ENCODE measurements around the gene TPST2.

GRCh38 chr22:26541167-26541819, 48.6 kb downstream of the TPST2 start:
- TF ChIP-seq ZFX (IDR thresholded peaks at IDR 0.05), result no peak
- TF ChIP-seq CTCF (IDR thresholded peaks at IDR 0.05 in 2 of 3, conservative IDR thresholded peaks at IDR 0.05 in 1 of 3; ENCODE audit: borderline replicate concordance in 1 of 3, insufficient read depth in 1 of 3, low read depth in 2 of 3, low read length in 2 of 3), result no peak
- TF ChIP-seq EZH2 (IDR thresholded peaks at IDR 0.05), result no peak
- no peak for TF ChIP-seq POLR2AphosphoS5 (IDR thresholded peaks at IDR 0.05; ENCODE audit: low read depth, low read length)
- TF ChIP-seq YY1 (IDR thresholded peaks at IDR 0.05; ENCODE audit: extremely low read depth, insufficient replicate concordance, low read depth, low read length), result no peak
- TF ChIP-seq POLR2A (IDR thresholded peaks at IDR 0.05; ENCODE audit: borderline replicate concordance, extremely low read depth, insufficient read depth, insufficient read length), result no peak
- no peak for TF ChIP-seq TCF7L2 (IDR thresholded peaks at IDR 0.05; ENCODE audit: borderline replicate concordance, extremely low read depth, insufficient read depth, insufficient read length)
- TF ChIP-seq, protein P1, sequence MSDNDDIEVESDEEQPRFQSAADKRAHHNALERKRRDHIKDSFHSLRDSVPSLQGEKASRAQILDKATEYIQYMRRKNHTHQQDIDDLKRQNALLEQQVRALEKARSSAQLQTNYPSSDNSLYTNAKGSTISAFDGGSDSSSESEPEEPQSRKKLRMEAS (IDR thresholded peaks at IDR 0.05), result no peak
- no peak for TF ChIP-seq RAD21 (IDR thresholded peaks at IDR 0.05; ENCODE audit: low read depth)
- TF ChIP-seq ELF1 (IDR thresholded peaks at IDR 0.05; ENCODE audit: borderline replicate concordance, low read depth), result no peak
- TF ChIP-seq, protein P2, sequence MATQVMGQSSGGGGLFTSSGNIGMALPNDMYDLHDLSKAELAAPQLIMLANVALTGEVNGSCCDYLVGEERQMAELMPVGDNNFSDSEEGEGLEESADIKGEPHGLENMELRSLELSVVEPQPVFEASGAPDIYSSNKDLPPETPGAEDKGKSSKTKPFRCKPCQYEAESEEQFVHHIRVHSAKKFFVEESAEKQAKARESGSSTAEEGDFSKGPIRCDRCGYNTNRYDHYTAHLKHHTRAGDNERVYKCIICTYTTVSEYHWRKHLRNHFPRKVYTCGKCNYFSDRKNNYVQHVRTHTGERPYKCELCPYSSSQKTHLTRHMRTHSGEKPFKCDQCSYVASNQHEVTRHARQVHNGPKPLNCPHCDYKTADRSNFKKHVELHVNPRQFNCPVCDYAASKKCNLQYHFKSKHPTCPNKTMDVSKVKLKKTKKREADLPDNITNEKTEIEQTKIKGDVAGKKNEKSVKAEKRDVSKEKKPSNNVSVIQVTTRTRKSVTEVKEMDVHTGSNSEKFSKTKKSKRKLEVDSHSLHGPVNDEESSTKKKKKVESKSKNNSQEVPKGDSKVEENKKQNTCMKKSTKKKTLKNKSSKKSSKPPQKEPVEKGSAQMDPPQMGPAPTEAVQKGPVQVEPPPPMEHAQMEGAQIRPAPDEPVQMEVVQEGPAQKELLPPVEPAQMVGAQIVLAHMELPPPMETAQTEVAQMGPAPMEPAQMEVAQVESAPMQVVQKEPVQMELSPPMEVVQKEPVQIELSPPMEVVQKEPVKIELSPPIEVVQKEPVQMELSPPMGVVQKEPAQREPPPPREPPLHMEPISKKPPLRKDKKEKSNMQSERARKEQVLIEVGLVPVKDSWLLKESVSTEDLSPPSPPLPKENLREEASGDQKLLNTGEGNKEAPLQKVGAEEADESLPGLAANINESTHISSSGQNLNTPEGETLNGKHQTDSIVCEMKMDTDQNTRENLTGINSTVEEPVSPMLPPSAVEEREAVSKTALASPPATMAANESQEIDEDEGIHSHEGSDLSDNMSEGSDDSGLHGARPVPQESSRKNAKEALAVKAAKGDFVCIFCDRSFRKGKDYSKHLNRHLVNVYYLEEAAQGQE (IDR thresholded peaks at IDR 0.05; ENCODE audit: low read depth), result no peak

Measured in HCT116 (cell line).